Measurements from ENCODE around the gene STX1A.

GRCh38 chr7:73735528-73735905, 16.0 kb upstream of the STX1A start:
- TF ChIP-seq CTCF (IDR thresholded peaks at IDR 0.05), result no peak
- no peak for TF ChIP-seq POLR2A (IDR thresholded peaks at IDR 0.05)

All from heart left ventricle (tissue), 13 donors.